ENCODE data around the gene ZBTB16.

ZBTB16 gene

GRCh38 chr11:114291381-114291780 lies 231.9 kb downstream of the ZBTB16 start:
- DNase-seq, result no peak

GRCh38 chr11:114291842-114292680 lies 232.6 kb downstream of the ZBTB16 start:
- no peak for DNase-seq

GRCh38 chr11:114293201-114293711 lies 233.7 kb downstream of the ZBTB16 start:
- no peak for DNase-seq

- no peak for DNase-seq
Observed at GRCh38 chr11:114295676-114296604, 236.4 kb downstream of the ZBTB16 start, which contains the start of gene NNMT. NNMT (plus strand) TSS chr11:114296399; CDS start chr11:114296557, 158 bp downstream.

- DNase-seq, result no peak
Observed at GRCh38 chr11:114296605-114297372, 237.3 kb downstream of the ZBTB16 start.

GRCh38 chr11:114297806-114298709 lies 238.5 kb downstream of the ZBTB16 start:
- no peak for DNase-seq

GRCh38 chr11:114298710-114299109 lies 239.2 kb downstream of the ZBTB16 start:
- DNase-seq, result no peak

Measured in NCI-H1417 treated with DMSO at 0.1 percent for 48 hours (cell line).